SH-SY5Y (cell line): Measurements from ENCODE around the gene DPP4.

ENCODE experiments used
- GATA2 ChIP-seq: IDR thresholded peaks from 2 replicates; pipeline ENCODE4 v1.6.1; 2011; ENCODE audit warnings: mild to moderate bottlenecking, low read depth, low read length
- GATA3 ChIP-seq: IDR thresholded peaks from 2 replicates; pipeline ENCODE4 v1.6.1; 2011; ENCODE audit warnings: low read depth, mild to moderate bottlenecking, low read length, moderate library complexity

DNA sequence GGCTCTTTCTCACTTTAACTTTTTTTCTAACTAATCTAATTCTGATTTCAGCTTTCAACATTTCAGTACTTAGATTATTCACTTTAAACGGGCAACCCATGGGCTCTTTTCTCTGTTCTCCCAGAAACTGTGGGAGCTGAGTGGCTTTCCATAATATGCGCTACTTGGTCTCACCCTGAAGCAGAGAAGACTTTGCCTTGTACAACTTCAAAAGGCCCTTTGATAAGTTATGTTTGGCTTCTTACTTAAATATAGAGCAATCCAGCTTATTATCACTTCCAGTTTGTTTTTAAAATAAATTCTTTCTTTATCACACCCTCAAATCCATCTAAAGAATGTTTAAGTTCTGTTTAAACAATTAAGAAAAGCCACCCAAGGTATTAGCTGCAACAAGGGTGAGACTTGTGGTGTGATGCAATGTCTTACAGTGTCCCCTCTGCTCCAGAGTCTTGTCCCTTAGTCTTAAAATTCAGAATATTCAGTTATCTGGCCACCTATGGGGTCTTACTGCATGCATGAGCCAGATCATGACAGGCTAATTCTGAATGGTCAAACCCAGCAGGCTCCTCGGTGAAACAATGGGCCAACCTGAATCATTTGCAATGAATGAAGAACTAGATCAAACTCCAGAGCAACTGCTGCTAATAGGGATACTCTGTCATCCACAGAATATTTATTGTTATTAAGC, 39.2 kb upstream of the DPP4 start:
- TF ChIP-seq GATA2 (no peak), GATA3 (no peak)
